Type B pancreatic cell (in vitro differentiated cells): ENCODE data around the gene GAB2. TPM values are rescaled to one million over a fixed set of nuclear protein-coding genes. Genes with fewer than 3 reads are reported as not detected.

Experiments used
- DNase-seq: peaks from one replicate; pipeline ENCODE4 v3.0.0; 2021; ENCODE audit warnings: mixed read lengths; ENCODE audit not compliant: unreplicated experiment; ENCODE audit errors: extremely low spot score
- H3K27ac Mint-ChIP-seq: 2 replicates; pipeline ENCODE4 v1.8.0; 2021; ENCODE audit warnings: mild to moderate bottlenecking, mixed read lengths
- H3K27me3 Mint-ChIP-seq: 2 replicates; pipeline ENCODE4 v1.8.0; 2021; ENCODE audit warnings: mixed read lengths
- H3K36me3 Mint-ChIP-seq: 2 replicates; pipeline ENCODE4 v1.8.0; 2021; ENCODE audit warnings: mixed read lengths
- H3K4me1 Mint-ChIP-seq: one replicate; pipeline ENCODE4 v1.8.0; 2021; ENCODE audit warnings: mixed read lengths; ENCODE audit not compliant: unreplicated experiment
- H3K4me3 Mint-ChIP-seq: 2 replicates; pipeline ENCODE4 v1.8.0; 2021; ENCODE audit warnings: mild to moderate bottlenecking, mixed read lengths
- H3K9me3 Mint-ChIP-seq: 2 replicates; pipeline ENCODE4 v1.8.0; 2021; ENCODE audit warnings: mixed read lengths
- CTCF ChIP-seq: fragments of 200-600 bp; sonication (generic); conservative IDR thresholded peaks from 2 replicates; pipeline ENCODE4 v1.5.0; 2021; ENCODE audit warnings: antibody characterized with exemption, mild to moderate bottlenecking
- total RNA-seq: library from RNA; stranded (reverse); gene quantifications from 2 replicates; pipeline ENCODE4 v1.2.1, GENCODE V29; 2021; ENCODE audit warnings: low replicate concordance

The GAB2 gene
- total RNA-seq, 1 donor from 2014 or later = 23.3 TPM

GRCh38 chr11:78217650-78218541 is 199.7 kb downstream of the GAB2 start:
- Mint-ChIP-seq H3K9me3 (no peaks in the 10 kb centered on the region), H3K4me1 (no peaks in the 10 kb centered on the region), H3K27ac (no peak overlapping the region), H3K36me3 (peaks cover 26% of the 10 kb centered on the region), H3K4me3 (no peak overlapping the region), H3K27me3 (no peaks in the 10 kb centered on the region)
- no peak for TF ChIP-seq CTCF
- DNase-seq = peak; percentile 60

- TF ChIP-seq CTCF = no peak
- no peaks in the 10 kb centered on the region for H3K4me1 Mint-ChIP-seq
- peaks cover 33% of the 10 kb centered on the region for H3K36me3 Mint-ChIP-seq
- DNase-seq = no peak
- no peaks in the 10 kb centered on the region for H3K27me3 Mint-ChIP-seq
- H3K27ac Mint-ChIP-seq = no peak overlapping the region
- H3K9me3 Mint-ChIP-seq = peaks cover 3% of the 10 kb centered on the region
- no peak overlapping the region for H3K4me3 Mint-ChIP-seq
Measured at GRCh38 chr11:78216571-78217287, 200.9 kb downstream of the GAB2 start.

DNA sequence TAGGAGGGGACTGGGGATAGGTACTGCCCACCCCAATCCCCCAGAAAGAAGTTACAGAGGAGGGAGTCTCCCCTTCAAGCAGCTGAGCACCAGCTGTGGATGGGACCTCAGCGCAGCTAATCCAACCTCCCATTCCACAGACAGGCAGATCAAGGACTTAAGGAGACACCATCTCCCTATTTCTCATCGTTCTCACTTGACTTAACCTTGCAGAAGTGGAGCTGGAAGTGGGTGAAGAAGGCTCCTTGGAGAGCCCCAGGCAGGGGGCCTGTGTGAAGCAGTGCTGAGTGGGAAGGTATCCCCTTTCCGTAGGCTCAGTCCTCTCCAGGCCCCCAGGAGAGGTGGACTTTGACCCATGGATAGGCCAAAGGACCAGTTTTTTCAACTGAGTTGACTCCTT is 201.6 kb downstream of the GAB2 start:
- no peak overlapping the region for H3K27ac Mint-ChIP-seq

DNA sequence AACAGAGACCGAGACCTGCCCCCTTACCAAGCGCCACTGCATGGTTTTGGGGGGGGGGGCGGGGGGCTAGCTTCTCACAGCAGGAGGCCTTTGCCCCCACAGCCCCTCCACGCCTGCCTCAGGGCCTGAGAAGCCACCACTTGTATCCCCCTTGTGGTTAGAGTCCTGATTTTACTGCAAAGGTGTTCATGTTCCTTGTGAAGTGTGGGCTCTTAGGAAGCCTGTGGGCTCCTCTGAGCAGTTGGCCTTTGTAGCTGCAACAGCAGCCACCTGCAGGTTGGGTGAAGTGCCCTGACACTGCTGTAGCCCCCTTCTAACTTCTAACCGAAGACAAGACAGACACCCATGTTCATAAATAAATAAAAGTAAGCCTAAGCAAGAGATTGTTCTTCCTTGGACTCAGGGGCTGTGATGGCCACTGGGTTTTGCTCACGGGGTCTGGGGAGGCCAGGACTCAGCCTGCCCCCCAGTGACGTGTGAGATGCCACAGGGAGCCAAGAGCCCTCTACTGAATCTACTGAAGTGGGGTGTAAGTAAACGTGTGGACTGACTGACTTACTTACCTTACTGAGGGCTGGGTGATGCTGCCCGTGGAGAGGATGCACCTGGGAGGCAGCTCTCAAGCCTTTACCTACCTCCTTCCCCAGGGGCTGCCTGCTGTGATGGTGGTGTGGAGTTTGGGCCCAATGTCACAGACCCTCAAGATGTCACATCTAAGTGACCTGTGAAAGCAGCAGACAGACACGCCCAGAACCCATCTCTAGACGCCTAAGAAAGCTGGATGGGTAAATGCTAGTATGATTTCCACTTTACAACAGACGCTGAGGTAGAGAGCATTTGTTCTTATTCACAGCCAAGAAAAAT is 203.1 kb downstream of the GAB2 start:
- Mint-ChIP-seq H3K27ac (no peak overlapping the region), H3K36me3 (peaks cover 39% of the 10 kb centered on the region), H3K9me3 (peaks cover 6% of the 10 kb centered on the region), H3K27me3 (no peaks in the 10 kb centered on the region), H3K4me3 (no peak overlapping the region), H3K4me1 (no peaks in the 10 kb centered on the region)
- DNase-seq = no peak
- no peak for TF ChIP-seq CTCF

More for the DNA sequence above, 201.6 kb downstream of the GAB2 start:
- H3K27me3 Mint-ChIP-seq = no peaks in the 10 kb centered on the region
- peaks cover 6% of the 10 kb centered on the region for H3K9me3 Mint-ChIP-seq
- no peak overlapping the region for H3K4me3 Mint-ChIP-seq
- no peak for TF ChIP-seq CTCF
- DNase-seq = no peak
- H3K36me3 Mint-ChIP-seq = peaks cover 33% of the 10 kb centered on the region
- H3K4me1 Mint-ChIP-seq = no peaks in the 10 kb centered on the region

DNA sequence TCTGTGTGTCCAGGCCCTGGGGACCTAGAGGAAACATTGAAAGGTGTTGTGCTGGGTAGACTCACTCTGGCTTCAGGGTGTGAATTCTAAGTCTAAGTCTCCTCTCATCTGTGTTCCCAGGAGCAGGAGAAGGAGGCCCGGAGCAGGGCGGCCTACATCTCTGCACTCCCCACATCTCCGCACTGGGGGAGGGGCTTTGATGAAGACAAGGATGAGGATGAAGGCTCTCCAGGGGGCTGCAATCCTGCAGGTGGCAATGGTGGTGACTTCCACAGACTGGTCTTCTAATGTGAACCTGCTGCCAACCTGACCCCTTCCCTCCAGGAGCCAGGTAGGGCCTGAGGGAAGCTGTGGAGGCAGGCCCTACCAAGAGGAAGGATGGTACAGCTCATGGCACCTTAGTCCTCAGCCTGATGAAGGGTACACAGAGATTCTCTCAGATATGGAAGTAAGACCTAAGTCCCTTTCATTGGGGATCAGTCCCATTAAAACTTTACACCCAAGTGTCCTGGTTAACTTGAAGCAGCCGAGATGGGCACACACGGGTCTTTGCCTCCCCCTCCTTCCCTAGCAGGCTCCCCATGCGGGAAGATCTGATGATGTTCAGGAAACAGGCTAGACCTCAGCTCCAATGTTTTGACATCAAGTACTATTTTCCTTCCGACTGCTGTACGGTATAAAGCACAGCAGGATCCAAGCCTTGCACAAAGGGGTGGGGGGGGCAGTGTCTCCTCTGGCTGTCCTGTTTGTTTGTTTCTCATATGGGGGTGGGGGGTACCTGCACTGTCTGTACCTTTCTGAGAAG is 203.9 kb downstream of the GAB2 start:
- Mint-ChIP-seq H3K4me1 (peaks cover 4% of the 10 kb centered on the region), H3K9me3 (peaks cover 6% of the 10 kb centered on the region), H3K27ac (no peak overlapping the region), H3K27me3 (no peaks in the 10 kb centered on the region), H3K36me3 (peaks cover 43% of the 10 kb centered on the region), H3K4me3 (no peak overlapping the region)
- no peak for TF ChIP-seq CTCF
- no peak for DNase-seq
